Measurements from ENCODE around the gene TAF11L10.
"Not testable (repeated sequence)": the region's sequence is repeated elsewhere in the genome, so short reads cannot be mapped to it uniquely, and the experiment has no call there.

TAF11L10 gene

GRCh38 chr5:17597728-17598127, at the start of gene TAF11L10:
Gene TAF11L10 (minus strand): TSS chr5:17597828.
- DNase-seq = not testable (repeated sequence)

GRCh38 chr5:17634160-17634559, 36.5 kb upstream of the TAF11L10 start, which contains the start of gene TAF11L14:
Gene TAF11L14 (plus strand): TSS chr5:17634460.
- no peak for DNase-seq

GRCh38 chr5:17631788-17632187, 34.2 kb upstream of the TAF11L10 start, which contains the start of gene TAF11L13:
Gene TAF11L13 (plus strand): TSS chr5:17632088.
- DNase-seq = not testable (repeated sequence)

- DNase-seq = no peak
These were observed 28.1 kb upstream of the TAF11L10 start for GRCh38 chr5:17625686-17626085.

- DNase-seq = no peak
These were observed 23.0 kb upstream of the TAF11L10 start for GRCh38 chr5:17620627-17621026.

GRCh38 chr5:17619354-17619753, 21.7 kb upstream of the TAF11L10 start:
- no peak for DNase-seq

- DNase-seq = no peak
These were observed 17.4 kb upstream of the TAF11L10 start for GRCh38 chr5:17614872-17615605.

GRCh38 chr5:17610092-17610491, 12.5 kb upstream of the TAF11L10 start, which contains the start of gene TAF11L12:
Gene TAF11L12 (plus strand): TSS chr5:17610392.
- not testable (repeated sequence) for DNase-seq

- DNase-seq = not testable (repeated sequence)
These were observed 9.8 kb upstream of the TAF11L10 start for GRCh38 chr5:17607461-17607860.

- no peak for DNase-seq
These were observed 7.3 kb upstream of the TAF11L10 start for GRCh38 chr5:17604951-17605350.

GRCh38 chr5:17603880-17604279, 6.3 kb upstream of the TAF11L10 start, which contains the start of gene TAF11L11:
Gene TAF11L11 (plus strand): TSS chr5:17604183.
- not testable (repeated sequence) for DNase-seq

- not testable (repeated sequence) for DNase-seq
These were observed 3.4 kb downstream of the TAF11L10 start, which contains the start of gene TAF11L9 for GRCh38 chr5:17594255-17594654. Gene TAF11L9 (minus strand): TSS chr5:17594394.

GRCh38 chr5:17590860-17591259, 6.8 kb downstream of the TAF11L10 start, which contains the start of gene TAF11L8:
Gene TAF11L8 (minus strand): TSS chr5:17590960.
- DNase-seq = not testable (repeated sequence)

GRCh38 chr5:17585658-17586057, 12.0 kb downstream of the TAF11L10 start, which contains the start of gene TAF11L7:
Gene TAF11L7 (minus strand): TSS chr5:17585758.
- not testable (repeated sequence) for DNase-seq
